ENCODE data around the gene KBTBD3.
"Not testable (repeated sequence)": the region's sequence is repeated elsewhere in the genome, so short reads cannot be mapped to it uniquely, and the experiment has no call there.

KBTBD3 gene

DNA sequence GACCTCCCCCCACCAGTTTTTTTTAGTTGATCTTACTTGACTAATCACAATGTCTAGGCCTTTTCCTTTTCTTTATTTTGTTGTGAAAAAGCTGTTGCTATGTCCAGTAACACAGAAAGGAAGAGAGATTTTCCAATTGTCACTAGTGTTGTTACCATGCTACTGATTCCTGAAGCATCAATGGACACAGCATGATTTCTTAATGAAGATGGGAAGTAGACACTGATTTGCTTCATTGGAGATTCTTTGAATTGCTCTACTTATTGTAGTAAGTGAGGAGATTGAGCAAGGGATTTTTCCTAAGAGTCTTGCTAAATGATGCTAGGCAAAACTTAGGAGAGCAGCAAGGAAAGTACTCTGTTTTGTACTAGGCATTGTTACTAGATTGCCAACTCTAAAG, 4.9 kb upstream of the KBTBD3 start:
- Histone ChIP-seq H3K9ac (ENCODE audit: low read length) (no peak overlapping the region), H3K36me3 (ENCODE audit: control insufficient read depth, insufficient read depth, low read length) (peaks cover 6% of the 10 kb centered on the region), H3K4me1 (ENCODE audit: control insufficient read depth, insufficient read depth, low read length) (peaks cover 13% of the 10 kb centered on the region)

DNA sequence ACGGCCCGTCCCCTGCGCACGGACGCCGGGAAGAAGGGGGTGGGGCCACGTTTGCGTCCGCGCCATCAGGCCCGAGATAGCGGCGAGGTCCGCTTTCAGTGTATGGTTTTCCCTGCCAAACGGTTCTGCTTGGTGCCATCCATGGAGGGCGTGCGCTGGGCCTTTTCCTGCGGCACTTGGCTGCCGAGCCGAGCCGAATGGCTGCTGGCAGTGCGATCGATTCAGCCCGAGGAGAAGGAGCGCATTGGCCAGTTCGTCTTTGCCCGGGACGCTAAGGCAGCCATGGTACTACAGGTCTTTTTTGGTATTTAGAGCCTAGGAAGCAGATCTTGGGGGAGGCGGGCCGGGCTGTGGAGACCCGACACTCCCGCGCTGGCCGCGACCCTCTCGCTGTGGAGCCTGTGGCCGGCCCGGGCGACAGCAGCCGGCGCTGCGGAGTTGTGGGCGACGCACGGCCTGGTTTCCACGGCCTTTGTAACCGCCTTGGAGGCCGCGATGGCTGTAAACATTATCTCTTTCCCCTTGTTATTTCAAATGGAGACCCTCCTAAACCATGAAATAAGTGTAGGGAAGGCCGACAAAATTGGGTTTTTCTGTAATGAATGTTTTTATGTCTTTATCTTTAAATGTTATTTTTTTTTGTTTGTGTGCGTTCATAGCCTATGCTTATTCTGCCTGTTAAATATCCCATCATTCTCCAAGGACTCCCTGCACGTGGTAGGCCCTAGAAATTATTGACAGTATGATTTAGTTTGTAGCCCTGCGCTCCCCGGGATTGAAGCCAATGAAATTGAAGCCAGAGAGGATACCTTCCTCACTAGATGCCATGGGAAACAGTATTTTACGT, 685 bp upstream of the KBTBD3 start, which contains the start of gene AASDHPPT:
Gene AASDHPPT, plus strand, starts transcription at position 54 of the 847 bp plus-strand sequence. Its CDS starts 49 bp downstream, at position 103.
- Histone ChIP-seq H3K4me1 (ENCODE audit: control insufficient read depth, insufficient read depth, low read length) (peaks cover 18% of the 10 kb centered on the region), H3K27me3 (ENCODE audit: control insufficient read depth, insufficient read depth, low read length) (no peaks in the 10 kb centered on the region), H3K9ac (ENCODE audit: low read length) (peak within 1 kb of the TSS; percentile 98), H3K36me3 (ENCODE audit: control insufficient read depth, insufficient read depth, low read length) (peaks cover 3% of the 10 kb centered on the region), H3K27ac (ENCODE audit: low read depth, low read length) (peak within 1 kb of the TSS; percentile 96), H3K4me3 (ENCODE audit: low read length) (peak within 1 kb of the TSS; percentile 98)

More for the DNA sequence above, 4.9 kb upstream of the KBTBD3 start:
- H3K4me3 ChIP-seq (ENCODE audit: low read length): no peak overlapping the region
- no peak overlapping the region for H3K27ac ChIP-seq (ENCODE audit: low read depth, low read length)
- H3K27me3 ChIP-seq (ENCODE audit: control insufficient read depth, insufficient read depth, low read length): no peaks in the 10 kb centered on the region

DNA sequence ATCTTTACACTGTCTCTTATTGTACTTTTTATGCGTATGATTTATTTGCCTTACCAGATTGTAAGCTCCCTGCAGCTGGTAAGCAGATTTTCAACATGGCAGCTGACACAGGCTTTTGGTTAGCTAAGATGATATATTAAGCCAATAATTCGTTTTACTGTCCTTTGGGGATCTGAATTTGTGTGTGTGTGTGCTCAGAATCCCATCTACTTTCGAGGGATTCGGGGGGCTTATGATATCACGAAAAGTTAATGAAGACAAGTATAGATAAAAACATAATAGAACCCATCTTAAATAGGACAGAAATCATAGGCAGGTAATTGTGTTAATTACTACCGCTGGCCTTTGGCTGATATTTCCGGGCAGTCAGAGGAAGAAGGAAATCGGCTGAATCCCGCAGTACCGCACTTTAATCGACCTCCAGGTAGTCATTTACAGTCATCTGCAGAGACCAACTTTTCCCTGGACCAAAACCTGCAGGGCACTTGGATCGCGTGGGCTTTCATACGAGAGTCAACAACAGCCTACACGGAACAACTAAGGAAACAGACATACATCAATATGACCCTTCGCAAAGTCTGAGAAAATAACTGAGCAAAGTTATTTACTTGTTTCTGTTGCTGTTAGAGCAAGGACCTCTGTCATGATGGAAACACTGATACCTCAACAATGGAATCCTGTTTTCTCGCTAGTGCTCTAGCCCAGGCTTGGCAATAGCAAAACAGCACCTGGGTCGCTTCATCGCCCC, 802 bp downstream of the KBTBD3 start:
- Histone ChIP-seq H3K4me1 (ENCODE audit: control insufficient read depth, insufficient read depth, low read length) (peaks cover 18% of the 10 kb centered on the region), H3K4me3 (ENCODE audit: low read length) (peak overlapping the region; percentile 98), H3K9ac (ENCODE audit: low read length) (peak overlapping the region; percentile 90), H3K36me3 (ENCODE audit: control insufficient read depth, insufficient read depth, low read length) (no peaks in the 10 kb centered on the region), H3K27ac (ENCODE audit: low read depth, low read length) (peak overlapping the region; percentile 94), H3K27me3 (ENCODE audit: control insufficient read depth, insufficient read depth, low read length) (no peaks in the 10 kb centered on the region)

DNA sequence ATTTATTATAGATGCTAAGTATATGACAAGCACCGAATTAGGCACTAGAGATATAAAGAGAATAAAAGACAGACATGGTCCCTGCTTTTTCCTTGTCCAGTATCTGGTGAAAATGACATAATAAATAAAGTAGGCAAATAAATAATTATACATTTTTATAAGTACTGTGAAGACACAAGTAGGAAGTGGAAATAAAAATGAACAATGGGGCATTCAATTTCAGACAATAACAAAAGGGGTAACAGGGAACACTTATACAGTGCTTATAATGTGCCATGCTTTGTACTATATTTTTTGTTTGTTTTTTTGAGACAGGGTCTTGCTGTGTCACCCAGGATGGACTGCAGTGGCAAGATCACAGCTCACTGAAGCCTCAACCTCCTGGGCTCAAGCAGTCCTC, 4.3 kb downstream of the KBTBD3 start:
- Histone ChIP-seq H3K36me3 (ENCODE audit: control insufficient read depth, insufficient read depth, low read length) (no peaks in the 10 kb centered on the region), H3K9ac (ENCODE audit: low read length) (no peak overlapping the region), H3K4me3 (ENCODE audit: low read length) (no peak overlapping the region), H3K27ac (ENCODE audit: low read depth, low read length) (no peak overlapping the region), H3K27me3 (ENCODE audit: control insufficient read depth, insufficient read depth, low read length) (no peaks in the 10 kb centered on the region), H3K4me1 (ENCODE audit: control insufficient read depth, insufficient read depth, low read length) (peaks cover 4% of the 10 kb centered on the region)

DNA sequence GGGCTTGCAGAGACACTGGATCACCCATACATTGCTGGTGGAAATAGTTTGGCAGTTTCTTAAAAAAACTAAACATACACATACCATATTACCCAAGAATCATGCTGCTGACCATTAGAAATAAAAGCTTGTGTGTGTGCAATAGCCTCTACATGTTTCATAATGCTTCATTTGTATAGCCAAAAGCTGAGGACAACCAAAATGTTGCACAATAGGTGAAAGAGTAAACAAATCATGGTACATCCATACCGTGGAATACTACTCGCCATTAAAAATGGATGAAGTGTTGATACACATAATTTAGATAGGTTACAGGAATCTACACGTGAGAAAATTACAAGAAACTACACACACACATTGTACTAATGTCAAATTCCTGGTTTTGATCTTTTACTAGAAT, 6.5 kb downstream of the KBTBD3 start:
- Histone ChIP-seq H3K27ac (ENCODE audit: low read depth, low read length) (no peak overlapping the region), H3K9ac (ENCODE audit: low read length) (no peak overlapping the region), H3K4me3 (ENCODE audit: low read length) (no peak overlapping the region), H3K27me3 (ENCODE audit: control insufficient read depth, insufficient read depth, low read length) (no peaks in the 10 kb centered on the region), H3K4me1 (ENCODE audit: control insufficient read depth, insufficient read depth, low read length) (no peaks in the 10 kb centered on the region), H3K36me3 (ENCODE audit: control insufficient read depth, insufficient read depth, low read length) (no peaks in the 10 kb centered on the region)

DNA sequence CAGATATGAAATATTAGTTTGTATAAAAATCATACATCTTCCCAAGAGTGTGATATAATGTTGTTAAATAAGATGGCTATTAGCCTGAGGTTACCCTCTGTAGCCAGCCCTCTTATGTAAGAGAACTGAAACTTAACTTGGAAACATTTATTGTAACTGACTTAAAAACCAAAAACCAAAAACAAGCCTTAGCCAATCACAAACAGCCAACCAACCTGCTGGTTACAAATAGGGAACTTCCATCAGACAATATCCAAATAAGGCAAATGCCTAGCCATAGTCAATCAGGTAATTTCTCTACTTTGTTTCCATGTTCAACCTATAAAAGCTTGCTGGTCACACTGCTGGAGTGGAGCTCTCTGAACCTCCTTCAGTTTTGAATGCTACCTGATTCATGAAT, 14.1 kb downstream of the KBTBD3 start:
- Histone ChIP-seq H3K9ac (ENCODE audit: low read length) (no peak overlapping the region), H3K27ac (ENCODE audit: low read depth, low read length) (no peak overlapping the region), H3K4me3 (ENCODE audit: low read length) (no peak overlapping the region), H3K4me1 (ENCODE audit: control insufficient read depth, insufficient read depth, low read length) (no peaks in the 10 kb centered on the region), H3K27me3 (ENCODE audit: control insufficient read depth, insufficient read depth, low read length) (no peaks in the 10 kb centered on the region), H3K36me3 (ENCODE audit: control insufficient read depth, insufficient read depth, low read length) (no peaks in the 10 kb centered on the region)

DNA sequence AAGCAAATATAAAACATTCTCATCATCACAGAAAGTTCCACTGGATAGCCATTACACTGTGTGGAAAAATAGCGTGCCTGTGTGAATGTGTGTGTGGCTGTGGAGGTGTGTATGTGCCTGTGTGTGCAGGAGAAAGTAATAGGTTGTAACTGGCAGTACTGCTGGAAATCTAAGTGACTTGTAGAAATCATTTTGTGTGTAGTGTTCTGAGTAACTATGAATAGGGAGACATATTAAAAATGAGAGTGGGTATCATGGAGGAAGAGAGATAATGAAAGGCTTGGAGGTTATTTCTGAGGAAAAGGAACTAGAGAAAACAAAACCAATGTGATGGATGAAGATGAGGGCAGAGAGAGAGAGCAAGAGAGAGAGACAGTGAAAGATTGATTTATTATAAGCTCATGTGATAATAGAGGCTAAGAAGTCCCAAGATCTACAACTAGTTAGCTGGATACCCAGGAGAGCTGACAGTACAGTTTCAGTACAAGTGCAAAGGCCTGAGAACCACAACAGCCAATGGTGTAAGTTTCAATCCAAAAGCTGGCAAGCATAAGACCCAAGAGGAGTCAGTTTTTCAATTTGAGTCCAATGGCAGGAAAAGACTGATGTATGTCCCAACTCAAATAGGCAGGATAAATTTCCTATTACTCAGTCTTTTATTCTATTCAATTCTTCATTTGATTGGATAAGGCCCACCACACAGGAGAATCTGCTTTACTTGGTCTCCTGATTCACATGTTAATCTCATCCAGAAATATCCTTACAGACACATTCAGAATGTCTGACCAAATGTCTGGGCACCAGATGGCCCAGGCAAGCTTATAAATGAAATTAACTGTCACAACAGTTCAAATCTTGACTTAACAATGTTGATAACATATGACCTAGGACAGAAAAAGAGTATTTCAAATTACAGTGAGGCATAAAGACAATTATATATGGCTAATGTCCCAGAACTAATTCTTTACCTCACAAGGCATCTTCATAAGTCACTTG, 14.9 kb downstream of the KBTBD3 start:
- no peak overlapping the region for H3K27ac ChIP-seq (ENCODE audit: low read depth, low read length)
- no peaks in the 10 kb centered on the region for H3K4me1 ChIP-seq (ENCODE audit: control insufficient read depth, insufficient read depth, low read length)
- no peak overlapping the region for H3K9ac ChIP-seq (ENCODE audit: low read length)
- no peak overlapping the region for H3K4me3 ChIP-seq (ENCODE audit: low read length)
- H3K27me3 ChIP-seq (ENCODE audit: control insufficient read depth, insufficient read depth, low read length): no peaks in the 10 kb centered on the region
- H3K36me3 ChIP-seq (ENCODE audit: control insufficient read depth, insufficient read depth, low read length): no peaks in the 10 kb centered on the region

DNA sequence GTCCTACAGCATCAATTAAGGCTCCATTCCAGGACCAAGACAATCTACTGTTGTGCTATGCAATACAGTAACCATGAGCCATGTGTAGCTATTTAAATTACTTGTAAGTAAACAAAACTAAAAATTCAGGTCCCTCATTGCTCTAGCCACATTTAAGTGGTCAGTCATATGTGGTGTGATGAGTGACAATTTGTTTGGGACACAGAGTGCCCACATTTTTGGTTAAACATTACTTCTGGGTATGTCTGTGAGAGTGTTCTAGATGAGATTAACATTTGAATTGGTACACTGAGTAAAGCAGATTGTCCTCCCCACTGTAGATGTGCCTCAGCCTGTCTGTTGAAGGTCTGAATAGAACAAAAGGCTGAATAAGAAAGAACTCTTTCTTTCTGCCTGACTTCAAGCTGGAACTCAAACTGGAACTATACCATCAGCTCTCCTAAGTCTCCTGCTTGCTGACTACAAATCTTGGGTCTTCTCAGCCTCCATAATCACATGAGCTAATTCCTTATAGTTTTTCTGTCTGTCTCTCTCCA, 15.8 kb downstream of the KBTBD3 start:
- Histone ChIP-seq H3K4me3 (ENCODE audit: low read length) (no peak overlapping the region), H3K9ac (ENCODE audit: low read length) (no peak overlapping the region), H3K4me1 (ENCODE audit: control insufficient read depth, insufficient read depth, low read length) (no peaks in the 10 kb centered on the region), H3K27me3 (ENCODE audit: control insufficient read depth, insufficient read depth, low read length) (no peaks in the 10 kb centered on the region), H3K36me3 (ENCODE audit: control insufficient read depth, insufficient read depth, low read length) (no peaks in the 10 kb centered on the region), H3K27ac (ENCODE audit: low read depth, low read length) (no peak overlapping the region)

DNA sequence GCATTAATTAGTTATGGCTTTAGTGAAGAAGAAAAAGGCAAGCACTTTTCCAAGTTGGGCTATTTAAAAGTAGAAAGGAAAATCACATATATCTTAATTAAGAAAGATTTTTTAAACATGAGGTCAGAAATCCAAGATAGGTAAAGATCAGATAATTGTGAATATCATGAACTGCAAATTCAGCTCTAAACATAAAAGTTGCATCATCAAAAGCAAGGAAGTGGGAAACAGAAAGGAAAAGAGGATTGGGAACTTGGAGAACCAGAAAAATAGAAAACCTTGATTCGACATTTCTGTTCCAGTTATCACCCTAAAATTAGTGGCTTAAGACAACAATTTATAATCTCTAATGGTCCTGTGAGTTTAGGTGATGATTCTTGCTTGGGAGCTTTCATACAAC, 17.5 kb downstream of the KBTBD3 start:
- no peak overlapping the region for H3K27ac ChIP-seq (ENCODE audit: low read depth, low read length)
- no peak overlapping the region for H3K4me3 ChIP-seq (ENCODE audit: low read length)
- no peaks in the 10 kb centered on the region for H3K4me1 ChIP-seq (ENCODE audit: control insufficient read depth, insufficient read depth, low read length)
- H3K36me3 ChIP-seq (ENCODE audit: control insufficient read depth, insufficient read depth, low read length): no peaks in the 10 kb centered on the region
- H3K9ac ChIP-seq (ENCODE audit: low read length): no peak overlapping the region
- no peaks in the 10 kb centered on the region for H3K27me3 ChIP-seq (ENCODE audit: control insufficient read depth, insufficient read depth, low read length)

DNA sequence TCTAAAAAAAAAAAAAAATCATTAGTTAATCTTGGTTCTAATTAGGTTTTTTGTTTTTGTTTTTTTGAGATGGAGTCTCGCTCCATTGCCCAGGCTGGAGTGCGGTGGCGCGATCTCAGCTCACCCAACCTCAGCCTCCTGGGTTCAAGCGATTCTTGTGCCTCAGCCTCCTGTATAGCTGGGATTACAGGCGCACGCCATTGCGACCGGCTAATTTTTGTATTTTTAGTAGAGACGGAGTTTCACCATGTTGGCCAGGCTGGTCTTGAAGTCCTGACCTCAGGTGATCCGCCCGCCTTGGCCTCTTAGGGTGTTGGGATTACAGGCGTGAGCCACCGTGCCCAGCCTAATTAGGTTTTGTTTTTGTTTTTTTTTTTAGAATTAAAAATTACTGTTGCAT, 18.8 kb downstream of the KBTBD3 start:
- not testable (repeated sequence) for H3K27me3 ChIP-seq (ENCODE audit: control insufficient read depth, insufficient read depth, low read length); H3K36me3 ChIP-seq (ENCODE audit: control insufficient read depth, insufficient read depth, low read length); H3K4me1 ChIP-seq (ENCODE audit: control insufficient read depth, insufficient read depth, low read length); H3K4me3 ChIP-seq (ENCODE audit: low read length); H3K9ac ChIP-seq (ENCODE audit: low read length); H3K27ac ChIP-seq (ENCODE audit: low read depth, low read length)

DNA sequence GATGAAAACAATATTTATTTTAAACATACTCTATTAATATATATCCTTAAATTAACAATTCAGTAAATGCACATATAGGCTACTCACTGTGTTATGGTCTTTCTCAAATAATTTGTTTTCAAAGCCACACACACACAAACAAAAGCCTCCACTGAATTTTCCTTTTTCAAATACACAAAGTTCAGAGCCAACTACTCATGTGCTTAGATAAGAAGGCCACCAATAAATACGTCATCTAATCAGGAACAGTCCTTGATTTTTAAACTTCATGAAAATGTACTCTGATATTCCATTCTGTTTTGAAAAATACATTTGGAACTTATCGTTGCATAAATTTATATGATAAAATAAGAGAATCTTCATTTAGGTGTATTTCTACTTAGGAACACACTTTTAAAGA, 26.0 kb downstream of the KBTBD3 start:
- Histone ChIP-seq H3K27me3 (ENCODE audit: control insufficient read depth, insufficient read depth, low read length) (no peaks in the 10 kb centered on the region), H3K4me3 (ENCODE audit: low read length) (no peak overlapping the region), H3K27ac (ENCODE audit: low read depth, low read length) (no peak overlapping the region), H3K9ac (ENCODE audit: low read length) (no peak overlapping the region), H3K4me1 (ENCODE audit: control insufficient read depth, insufficient read depth, low read length) (no peaks in the 10 kb centered on the region), H3K36me3 (ENCODE audit: control insufficient read depth, insufficient read depth, low read length) (no peaks in the 10 kb centered on the region)
